Panc1 (cell line): ENCODE measurements around the gene KAZALD1.

Source experiments
- CTCF ChIP-seq: fragments of 450-650 bp; IDR thresholded peaks from 2 replicates; pipeline ENCODE4 v1.5.1; 2017; ENCODE audit warnings: mild to moderate bottlenecking
- POLR2AphosphoS5 ChIP-seq: IDR thresholded peaks from 2 replicates; pipeline ENCODE4 v1.6.1; 2012; ENCODE audit warnings: mild to moderate bottlenecking, low read depth, low read length, moderate library complexity

GRCh38 chr10:101071267-101071884 lies 9.6 kb downstream of the KAZALD1 start:
- no peak for TF ChIP-seq CTCF
- TF ChIP-seq POLR2AphosphoS5: no peak
